Cardiac ventricle fibroblast (primary cell): Measurements from ENCODE around the gene IGSF10. TPM values are rescaled to one million over a fixed set of nuclear protein-coding genes. Genes with fewer than 3 reads are reported as not detected.

Experiments used
- total RNA-seq: library from RNA; depleted of rRNA; stranded (reverse); fragments of >200 nt; gene quantifications from 2 replicates; pipeline ENCODE4 v1.2.3, GENCODE V29; 2015

IGSF10 gene, protein sequence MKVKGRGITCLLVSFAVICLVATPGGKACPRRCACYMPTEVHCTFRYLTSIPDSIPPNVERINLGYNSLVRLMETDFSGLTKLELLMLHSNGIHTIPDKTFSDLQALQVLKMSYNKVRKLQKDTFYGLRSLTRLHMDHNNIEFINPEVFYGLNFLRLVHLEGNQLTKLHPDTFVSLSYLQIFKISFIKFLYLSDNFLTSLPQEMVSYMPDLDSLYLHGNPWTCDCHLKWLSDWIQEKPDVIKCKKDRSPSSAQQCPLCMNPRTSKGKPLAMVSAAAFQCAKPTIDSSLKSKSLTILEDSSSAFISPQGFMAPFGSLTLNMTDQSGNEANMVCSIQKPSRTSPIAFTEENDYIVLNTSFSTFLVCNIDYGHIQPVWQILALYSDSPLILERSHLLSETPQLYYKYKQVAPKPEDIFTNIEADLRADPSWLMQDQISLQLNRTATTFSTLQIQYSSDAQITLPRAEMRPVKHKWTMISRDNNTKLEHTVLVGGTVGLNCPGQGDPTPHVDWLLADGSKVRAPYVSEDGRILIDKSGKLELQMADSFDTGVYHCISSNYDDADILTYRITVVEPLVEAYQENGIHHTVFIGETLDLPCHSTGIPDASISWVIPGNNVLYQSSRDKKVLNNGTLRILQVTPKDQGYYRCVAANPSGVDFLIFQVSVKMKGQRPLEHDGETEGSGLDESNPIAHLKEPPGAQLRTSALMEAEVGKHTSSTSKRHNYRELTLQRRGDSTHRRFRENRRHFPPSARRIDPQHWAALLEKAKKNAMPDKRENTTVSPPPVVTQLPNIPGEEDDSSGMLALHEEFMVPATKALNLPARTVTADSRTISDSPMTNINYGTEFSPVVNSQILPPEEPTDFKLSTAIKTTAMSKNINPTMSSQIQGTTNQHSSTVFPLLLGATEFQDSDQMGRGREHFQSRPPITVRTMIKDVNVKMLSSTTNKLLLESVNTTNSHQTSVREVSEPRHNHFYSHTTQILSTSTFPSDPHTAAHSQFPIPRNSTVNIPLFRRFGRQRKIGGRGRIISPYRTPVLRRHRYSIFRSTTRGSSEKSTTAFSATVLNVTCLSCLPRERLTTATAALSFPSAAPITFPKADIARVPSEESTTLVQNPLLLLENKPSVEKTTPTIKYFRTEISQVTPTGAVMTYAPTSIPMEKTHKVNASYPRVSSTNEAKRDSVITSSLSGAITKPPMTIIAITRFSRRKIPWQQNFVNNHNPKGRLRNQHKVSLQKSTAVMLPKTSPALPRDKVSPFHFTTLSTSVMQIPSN (N-terminal part only)
- 11.6 and 14.9 TPM in 2 replicates for total RNA-seq

DNA sequence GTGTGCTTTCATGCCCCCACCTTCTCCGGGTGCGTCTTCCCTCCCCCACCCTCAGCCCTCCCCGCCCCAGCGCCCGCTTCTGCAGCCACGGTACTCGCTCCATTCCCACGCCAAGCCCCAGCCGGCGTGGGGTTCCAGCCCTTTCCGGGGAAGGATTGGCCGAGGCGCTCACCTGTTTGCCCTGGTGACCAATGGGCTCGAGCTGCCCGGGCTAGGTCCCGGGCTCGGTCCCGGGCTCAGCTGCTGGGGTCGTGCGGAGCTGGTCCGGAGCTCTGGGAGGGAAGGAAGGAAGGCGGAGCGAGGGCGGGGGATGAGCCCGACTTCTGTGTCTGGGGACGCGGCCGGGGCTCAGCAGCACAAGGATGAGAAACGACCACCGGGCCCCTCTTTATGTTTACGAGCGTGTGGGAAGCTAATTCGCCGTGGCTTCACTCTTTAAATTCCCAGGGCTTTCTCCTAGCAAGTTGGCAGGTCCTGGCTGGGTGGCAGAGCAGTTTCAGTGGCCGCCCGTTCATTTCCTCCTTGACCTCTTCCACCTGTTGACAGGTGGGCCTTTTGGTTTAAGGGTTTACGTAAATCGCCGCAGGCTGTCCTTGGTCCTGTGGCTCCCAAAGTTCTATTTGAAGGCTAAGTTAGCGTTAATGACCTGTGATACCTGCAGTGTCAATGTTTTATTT is at the start of gene IGSF10:
IGSF10 (minus strand) TSS at position 288 of the 677 bp plus-strand sequence. CDS start 2,352 bp downstream, outside the sequence.

Other genes with a start within 250 kb of the IGSF10 start
- not detected in 2 replicates for gene P2RY14, start 182.5 kb downstream of the IGSF10 start, total RNA-seq
- not detected in 2 replicates for gene GPR87, start 144.2 kb downstream of the IGSF10 start, total RNA-seq
- not detected in 2 replicates for gene P2RY13, start 131.5 kb downstream of the IGSF10 start, total RNA-seq
- 0.64 and 1.4 TPM in 2 replicates for gene P2RY12, start 76.3 kb downstream of the IGSF10 start, total RNA-seq